Measurements from ENCODE around the gene VWA7.
A peak's percentile ranks its signal among the peaks of the same experiment; 100 is the strongest.
"Not testable (repeated sequence)": the region's sequence is repeated elsewhere in the genome, so short reads cannot be mapped to it uniquely, and the experiment has no call there.

Gene VWA7

GRCh38 chr6:31797588-31797987 is 20.5 kb upstream of the VWA7 start:
- Histone ChIP-seq H3K4me3 (ENCODE audit: low read depth in 1 of 2, low read length in 2 of 2) (no peak overlapping the region), H3K36me3 (ENCODE audit: control insufficient read depth in 1 of 2, insufficient read depth in 2 of 2, low read length in 2 of 2) (peaks cover 0 to 8% of the 10 kb centered on the region in 2 donors), H3K9me3 (ENCODE audit: control insufficient read depth in 1 of 2, low read length in 2 of 2) (no peaks in the 10 kb centered on the region), H3K27ac (ENCODE audit: low read length) (no peak overlapping the region), H3K27me3 (ENCODE audit: low read depth, low read length) (no peaks in the 10 kb centered on the region), H3K4me1 (ENCODE audit: control insufficient read depth in 1 of 2, insufficient read depth in 2 of 2, low read length in 2 of 2) (peaks cover 0 to 10% of the 10 kb centered on the region in 2 donors)

GRCh38 chr6:31796993-31797385 is 19.9 kb upstream of the VWA7 start:
- Histone ChIP-seq H3K4me1 (ENCODE audit: control insufficient read depth in 1 of 2, insufficient read depth in 2 of 2, low read length in 2 of 2) (peaks cover 0 to 10% of the 10 kb centered on the region in 2 donors), H3K9me3 (ENCODE audit: control insufficient read depth in 1 of 2, low read length in 2 of 2) (no peaks in the 10 kb centered on the region), H3K27ac (ENCODE audit: low read length) (no peak overlapping the region), H3K4me3 (ENCODE audit: low read depth in 1 of 2, low read length in 2 of 2) (no peak overlapping the region), H3K27me3 (ENCODE audit: low read depth, low read length) (no peaks in the 10 kb centered on the region), H3K36me3 (ENCODE audit: control insufficient read depth in 1 of 2, insufficient read depth in 2 of 2, low read length in 2 of 2) (peaks cover 4 to 14% of the 10 kb centered on the region in 2 donors)

GRCh38 chr6:31795616-31796298 is 18.6 kb upstream of the VWA7 start, which contains the start of gene VARS1:
VARS1 (minus strand) TSS chr6:31795752; CDS start chr6:31795217, 535 bp downstream.
- Histone ChIP-seq H3K27ac (ENCODE audit: low read length) (peak within 1 kb of the TSS; percentile 97), H3K9me3 (ENCODE audit: control insufficient read depth in 1 of 2, low read length in 2 of 2) (no peaks in the 10 kb centered on the region), H3K36me3 (ENCODE audit: control insufficient read depth in 1 of 2, insufficient read depth in 2 of 2, low read length in 2 of 2) (peaks cover 4 to 20% of the 10 kb centered on the region in 2 donors), H3K27me3 (ENCODE audit: low read depth, low read length) (no peaks in the 10 kb centered on the region), H3K4me1 (ENCODE audit: control insufficient read depth in 1 of 2, insufficient read depth in 2 of 2, low read length in 2 of 2) (peaks cover 0 to 10% of the 10 kb centered on the region in 2 donors), H3K4me3 (ENCODE audit: low read depth in 1 of 2, low read length in 2 of 2) (peak within 1 kb of the TSS; percentile 68 to 94)

- no peaks in the 10 kb centered on the region for H3K27me3 ChIP-seq (ENCODE audit: low read depth, low read length)
- peaks cover 0 to 10% of the 10 kb centered on the region in 2 donors for H3K4me1 ChIP-seq (ENCODE audit: control insufficient read depth in 1 of 2, insufficient read depth in 2 of 2, low read length in 2 of 2)
- H3K27ac ChIP-seq (ENCODE audit: low read length), result peak overlapping the region; percentile 97
- H3K36me3 ChIP-seq (ENCODE audit: control insufficient read depth in 1 of 2, insufficient read depth in 2 of 2, low read length in 2 of 2), result peaks cover 4 to 20% of the 10 kb centered on the region in 2 donors
- H3K9me3 ChIP-seq (ENCODE audit: control insufficient read depth in 1 of 2, low read length in 2 of 2), result no peaks in the 10 kb centered on the region
- peak overlapping the region; percentile 68 to 94 for H3K4me3 ChIP-seq (ENCODE audit: low read depth in 1 of 2, low read length in 2 of 2)
Observed at GRCh38 chr6:31794866-31795615, 17.9 kb upstream of the VWA7 start.

GRCh38 chr6:31794294-31794865 is 17.3 kb upstream of the VWA7 start:
- Histone ChIP-seq H3K4me1 (ENCODE audit: control insufficient read depth in 1 of 2, insufficient read depth in 2 of 2, low read length in 2 of 2) (peaks cover 0 to 10% of the 10 kb centered on the region in 2 donors), H3K36me3 (ENCODE audit: control insufficient read depth in 1 of 2, insufficient read depth in 2 of 2, low read length in 2 of 2) (peaks cover 5 to 23% of the 10 kb centered on the region in 2 donors), H3K27ac (ENCODE audit: low read length) (peak overlapping the region; percentile 97), H3K4me3 (ENCODE audit: low read depth in 1 of 2, low read length in 2 of 2) (peak overlapping the region; percentile 68 to 94), H3K9me3 (ENCODE audit: control insufficient read depth in 1 of 2, low read length in 2 of 2) (no peaks in the 10 kb centered on the region), H3K27me3 (ENCODE audit: low read depth, low read length) (no peaks in the 10 kb centered on the region)

GRCh38 chr6:31793927-31794245 is 16.8 kb upstream of the VWA7 start:
- not testable (repeated sequence) for H3K4me3 ChIP-seq (ENCODE audit: low read depth in 1 of 2, low read length in 2 of 2); H3K9me3 ChIP-seq (ENCODE audit: control insufficient read depth in 1 of 2, low read length in 2 of 2); H3K4me1 ChIP-seq (ENCODE audit: control insufficient read depth in 1 of 2, insufficient read depth in 2 of 2, low read length in 2 of 2); H3K27me3 ChIP-seq (ENCODE audit: low read depth, low read length)
- Histone ChIP-seq H3K36me3 (ENCODE audit: control insufficient read depth in 1 of 2, insufficient read depth in 2 of 2, low read length in 2 of 2) (peaks cover 7 to 25% of the 10 kb centered on the region in 2 donors), H3K27ac (ENCODE audit: low read length) (peak overlapping the region; percentile 97)

- Histone ChIP-seq H3K4me3 (ENCODE audit: low read depth in 1 of 2, low read length in 2 of 2) (no peak overlapping the region), H3K27me3 (ENCODE audit: low read depth, low read length) (no peaks in the 10 kb centered on the region), H3K27ac (ENCODE audit: low read length) (no peak overlapping the region)
Observed at GRCh38 chr6:31792761-31793171, 15.6 kb upstream of the VWA7 start.

GRCh38 chr6:31792090-31792374 is 14.9 kb upstream of the VWA7 start:
- Histone ChIP-seq H3K27ac (ENCODE audit: low read length) (no peak overlapping the region), H3K9me3 (ENCODE audit: control insufficient read depth in 1 of 2, low read length in 2 of 2) (no peaks in the 10 kb centered on the region), H3K27me3 (ENCODE audit: low read depth, low read length) (no peaks in the 10 kb centered on the region), H3K4me1 (ENCODE audit: control insufficient read depth in 1 of 2, insufficient read depth in 2 of 2, low read length in 2 of 2) (peaks cover 0 to 10% of the 10 kb centered on the region in 2 donors), H3K36me3 (ENCODE audit: control insufficient read depth in 1 of 2, insufficient read depth in 2 of 2, low read length in 2 of 2) (peaks cover 7 to 30% of the 10 kb centered on the region in 2 donors), H3K4me3 (ENCODE audit: low read depth in 1 of 2, low read length in 2 of 2) (no peak overlapping the region)

More at GRCh38 chr6:31792761-31793171, 15.6 kb upstream of the VWA7 start:
- peaks cover 0 to 10% of the 10 kb centered on the region in 2 donors for H3K4me1 ChIP-seq (ENCODE audit: control insufficient read depth in 1 of 2, insufficient read depth in 2 of 2, low read length in 2 of 2)
- peaks cover 7 to 30% of the 10 kb centered on the region in 2 donors for H3K36me3 ChIP-seq (ENCODE audit: control insufficient read depth in 1 of 2, insufficient read depth in 2 of 2, low read length in 2 of 2)
- no peaks in the 10 kb centered on the region for H3K9me3 ChIP-seq (ENCODE audit: control insufficient read depth in 1 of 2, low read length in 2 of 2)

- H3K27me3 ChIP-seq (ENCODE audit: low read depth, low read length), result no peaks in the 10 kb centered on the region
- H3K36me3 ChIP-seq (ENCODE audit: control insufficient read depth in 1 of 2, insufficient read depth in 2 of 2, low read length in 2 of 2), result peaks cover 7 to 30% of the 10 kb centered on the region in 2 donors
- no peak overlapping the region for H3K4me3 ChIP-seq (ENCODE audit: low read depth in 1 of 2, low read length in 2 of 2)
- H3K9me3 ChIP-seq (ENCODE audit: control insufficient read depth in 1 of 2, low read length in 2 of 2), result no peaks in the 10 kb centered on the region
- H3K4me1 ChIP-seq (ENCODE audit: control insufficient read depth in 1 of 2, insufficient read depth in 2 of 2, low read length in 2 of 2), result peaks cover 0 to 10% of the 10 kb centered on the region in 2 donors
- H3K27ac ChIP-seq (ENCODE audit: low read length), result no peak overlapping the region
Observed at GRCh38 chr6:31791324-31792089, 14.4 kb upstream of the VWA7 start.

- Histone ChIP-seq H3K4me1 (ENCODE audit: control insufficient read depth in 1 of 2, insufficient read depth in 2 of 2, low read length in 2 of 2) (no peaks in the 10 kb centered on the region), H3K9me3 (ENCODE audit: control insufficient read depth in 1 of 2, low read length in 2 of 2) (no peaks in the 10 kb centered on the region), H3K27me3 (ENCODE audit: low read depth, low read length) (no peaks in the 10 kb centered on the region), H3K27ac (ENCODE audit: low read length) (no peak overlapping the region), H3K4me3 (ENCODE audit: low read depth in 1 of 2, low read length in 2 of 2) (no peak overlapping the region), H3K36me3 (ENCODE audit: control insufficient read depth in 1 of 2, insufficient read depth in 2 of 2, low read length in 2 of 2) (peaks cover 30 to 53% of the 10 kb centered on the region in 2 donors)
Observed at GRCh38 chr6:31785475-31785874, 8.3 kb upstream of the VWA7 start.
